HepG2 (cell line): ENCODE data around the gene COA3. TPM values are rescaled to one million over a fixed set of nuclear protein-coding genes. Genes with fewer than 3 reads are reported as not detected.

ENCODE experiments used
- ATF4 ChIP-seq, 2 experiments: fragments of 450-650 bp in 1 of 2; sonication (generic) in 1 of 2; formaldehyde crosslinking; IDR thresholded peaks; 2 replicates each; pipeline versions ENCODE4 v1.5.0 to v1.8.0; 2020 to 2022; ENCODE audit warnings: mild to moderate bottlenecking in 1 of 2, missing genetic modification reagents in 1 of 2
- CREBL2 ChIP-seq: sonication (generic); formaldehyde crosslinking; IDR thresholded peaks from 2 replicates; pipeline ENCODE4 v1.8.1; 2023; ENCODE audit warnings: missing genetic modification reagents, mild to moderate bottlenecking, borderline replicate concordance
- IRF9 ChIP-seq: sonication (generic); formaldehyde crosslinking; IDR thresholded peaks from 2 replicates; pipeline ENCODE4 v1.8.0; 2022; ENCODE audit warnings: missing genetic modification reagents, mild to moderate bottlenecking, borderline replicate concordance
- KDM1A ChIP-seq: IDR thresholded peaks from 2 replicates; pipeline ENCODE4 v1.6.1; 2016; ENCODE audit warnings: missing compliant biosample characterization
- MBD4 ChIP-seq: IDR thresholded peaks from 2 replicates; pipeline ENCODE4 v1.6.1; 2012; ENCODE audit warnings: low read length, inconsistent platforms, borderline replicate concordance
- NR1H2 ChIP-seq: sonication (generic); formaldehyde crosslinking; IDR thresholded peaks from 2 replicates; pipeline ENCODE4 v1.8.1; 2022; ENCODE audit warnings: low read depth, missing genetic modification reagents, borderline replicate concordance
- PAF1 ChIP-seq: IDR thresholded peaks from 2 replicates; pipeline ENCODE4 v1.6.1; 2016; ENCODE audit warnings: missing genetic modification reagents, missing compliant biosample characterization
- POLR2AphosphoS5 ChIP-seq: IDR thresholded peaks from 2 replicates; pipeline ENCODE4 v1.6.1; 2012; ENCODE audit warnings: low read depth, low read length
- RBFOX2 ChIP-seq: fragments of 200-400 bp; formaldehyde crosslinking; IDR thresholded peaks from 2 replicates; pipeline ENCODE4 v1.6.1; 2017; ENCODE audit warnings: low read depth, mild to moderate bottlenecking, low read length
- RFX5 ChIP-seq: IDR thresholded peaks from 2 replicates; pipeline ENCODE4 v1.6.1; 2011; ENCODE audit warnings: low read depth, low read length, improper control_type of control experiment
- ZMYM2 ChIP-seq: sonication (generic); formaldehyde crosslinking; IDR thresholded peaks from 2 replicates; pipeline ENCODE4 v1.8.0; 2022; ENCODE audit warnings: mild to moderate bottlenecking, missing genetic modification reagents
- ZNF275 ChIP-seq: sonication (generic); formaldehyde crosslinking; IDR thresholded peaks from 2 replicates; pipeline ENCODE4 v1.8.0; 2022; ENCODE audit warnings: missing genetic modification reagents, mild to moderate bottlenecking, inconsistent platforms, borderline replicate concordance
- ZNF746 ChIP-seq: sonication (generic); formaldehyde crosslinking; IDR thresholded peaks from 2 replicates; pipeline ENCODE4 v1.8.0; 2022; ENCODE audit warnings: mild to moderate bottlenecking, missing genetic modification reagents
- ZNF766 ChIP-seq: sonication (generic); formaldehyde crosslinking; IDR thresholded peaks from 2 replicates; pipeline ENCODE4 v1.5.0; 2020; ENCODE audit warnings: missing genetic modification reagents, borderline replicate concordance
- polyA plus RNA-seq, 8 experiments: library from polyadenylated mRNA; depleted of rRNA in 3 of 8; stranded (reverse) in 7 of 8; unstranded in 1 of 8; fragments of >200 nt; fragmentation: Illumina TruSeq in 4 of 8; extraction: Trizol in 4 of 8; gene quantifications; 2 replicates each; pipeline versions ENCODE4 v1.2.1 to v1.2.3, GENCODE V29; 2011 to 2016; ENCODE audit warnings: low read depth in 4 of 8, missing spikeins in 1 of 8, mixed read lengths in 1 of 8; ENCODE audit not compliant: insufficient read depth in 1 of 8
- total RNA-seq, 5 experiments: library from RNA; depleted of rRNA; stranded (reverse); fragments of >200 nt; fragmentation: Illumina TruSeq; extraction: Trizol; gene quantifications; 2 replicates each; pipeline ENCODE4 v1.2.3, GENCODE V29; 2016; ENCODE audit warnings: low read depth in 1 of 5

COA3 gene
- total and polyA plus RNA-seq, 2 of the 13 experiments (the other 11 are each of a cell fraction or from before 2014, with no cell fraction given) = 133 to 202 TPM

- TF ChIP-seq RBFOX2 = peak; percentile 64
- no peak for TF ChIP-seq ATF4 (CRISPR knock-in tag; IDR thresholded peaks at IDR 0.05)
- no peak for TF ChIP-seq ZMYM2 (CRISPR knock-in tag)
- TF ChIP-seq ZNF746 (CRISPR knock-in tag) = no peak
- 0 out of 2 replicates have a peak, but pooled peaks have one; percentile 39 for TF ChIP-seq PAF1
- no peak for TF ChIP-seq IRF9 (CRISPR knock-in tag)
- TF ChIP-seq POLR2AphosphoS5 = peak; percentile 21; the same call in 1 of the 2 replicates
- no peak for TF ChIP-seq NR1H2
- no peak for TF ChIP-seq ZNF766
- TF ChIP-seq RFX5 = no peak
- no peak for TF ChIP-seq KDM1A (CRISPR knock-in tag)
- TF ChIP-seq ZNF275 = no peak
- no peak for TF ChIP-seq CREBL2 (CRISPR knock-in tag)
- TF ChIP-seq MBD4 = no peak
- TF ChIP-seq, all 625 proteins: peak for 7
These were observed 2.3 kb downstream of the COA3 start (continued) for GRCh38 chr17:42796066-42796758.
